GM20000 (cell line): ENCODE results near the gene PLEKHA3.
"Not testable (repeated sequence)": the region's sequence is repeated elsewhere in the genome, so short reads cannot be mapped to it uniquely, and the experiment has no call there.

Source experiments
- DNase-seq: peaks from one replicate; pipeline ENCODE4 v3.0.0; 2012; ENCODE audit warnings: low spot score
- CTCF ChIP-seq: IDR thresholded peaks from 2 replicates; pipeline ENCODE4 v1.5.1; 2012; ENCODE audit warnings: mild to moderate bottlenecking, control low read depth; ENCODE audit errors: extremely low read depth, missing control alignments

The PLEKHA3 gene

GRCh38 chr2:178450774-178451525 lies 29.3 kb upstream of the PLEKHA3 start, which contains the start of the genes PJVK and PRKRA:
Gene PJVK (plus strand): TSS chr2:178451378. CDS start chr2:178453410, 2,032 bp downstream.
Gene PRKRA (minus strand): TSS chr2:178451175. CDS start chr2:178451030, 145 bp downstream.
- no peak for TF ChIP-seq CTCF
- peak; percentile 98 for DNase-seq

GRCh38 chr2:178452334-178452733 lies 27.9 kb upstream of the PLEKHA3 start:
- no peak for DNase-seq
- TF ChIP-seq CTCF, result no peak

- no peak for TF ChIP-seq CTCF
- no peak for DNase-seq
Measured at GRCh38 chr2:178452870-178453269, 27.4 kb upstream of the PLEKHA3 start.

GRCh38 chr2:178455947-178456346 lies 24.3 kb upstream of the PLEKHA3 start:
- no peak for TF ChIP-seq CTCF
- DNase-seq, result no peak

GRCh38 chr2:178457390-178457886 lies 22.8 kb upstream of the PLEKHA3 start:
- TF ChIP-seq CTCF, result no peak
- DNase-seq, result no peak

- no peak for DNase-seq
- TF ChIP-seq CTCF, result no peak
Measured at GRCh38 chr2:178469219-178469849, 10.9 kb upstream of the PLEKHA3 start.

- DNase-seq, result not testable (repeated sequence)
Measured at GRCh38 chr2:178471313-178471712, 8.9 kb upstream of the PLEKHA3 start.

GRCh38 chr2:178473373-178473772 lies 6.9 kb upstream of the PLEKHA3 start:
- TF ChIP-seq CTCF, result no peak
- DNase-seq, result no peak
